ENCODE measurements around the gene KLHL42. TPM values are rescaled to one million over a fixed set of nuclear protein-coding genes. Genes with fewer than 3 reads are reported as not detected.

KLHL42 gene
- total RNA-seq, 1 donor from 2014 or later: 21.3 TPM

DNA sequence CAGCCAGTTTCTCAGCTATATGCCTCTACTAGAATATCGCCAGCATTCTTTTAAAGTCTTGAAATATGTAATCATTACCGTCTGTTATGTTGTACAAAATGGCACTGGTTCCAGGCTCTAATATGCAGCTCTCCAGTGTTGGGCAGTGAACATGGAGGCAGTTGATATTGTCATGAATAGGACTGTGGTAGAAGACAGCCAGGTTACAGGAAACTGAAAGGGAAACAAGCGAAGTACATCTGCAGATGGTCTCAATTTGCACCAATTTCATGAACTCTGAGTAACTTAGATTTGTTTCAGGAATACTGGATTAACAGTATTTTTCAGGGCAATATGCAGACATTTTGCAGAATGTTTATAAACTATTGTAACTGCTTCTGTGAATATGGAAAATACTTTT lies 13.4 kb upstream of the KLHL42 start:
- no peak for DNase-seq (ENCODE audit: low read depth)
- H3K4me3 ChIP-seq (ENCODE audit: low read depth, low read length): no peak overlapping the region
- FAIRE-seq: no peak
- H3K36me3 ChIP-seq (ENCODE audit: control insufficient read depth, insufficient read depth, low read length): no peaks in the 10 kb centered on the region
- no peaks in the 10 kb centered on the region for H3K27me3 ChIP-seq (ENCODE audit: control insufficient read depth, insufficient read depth, low read length)
- TF ChIP-seq, protein P1, sequence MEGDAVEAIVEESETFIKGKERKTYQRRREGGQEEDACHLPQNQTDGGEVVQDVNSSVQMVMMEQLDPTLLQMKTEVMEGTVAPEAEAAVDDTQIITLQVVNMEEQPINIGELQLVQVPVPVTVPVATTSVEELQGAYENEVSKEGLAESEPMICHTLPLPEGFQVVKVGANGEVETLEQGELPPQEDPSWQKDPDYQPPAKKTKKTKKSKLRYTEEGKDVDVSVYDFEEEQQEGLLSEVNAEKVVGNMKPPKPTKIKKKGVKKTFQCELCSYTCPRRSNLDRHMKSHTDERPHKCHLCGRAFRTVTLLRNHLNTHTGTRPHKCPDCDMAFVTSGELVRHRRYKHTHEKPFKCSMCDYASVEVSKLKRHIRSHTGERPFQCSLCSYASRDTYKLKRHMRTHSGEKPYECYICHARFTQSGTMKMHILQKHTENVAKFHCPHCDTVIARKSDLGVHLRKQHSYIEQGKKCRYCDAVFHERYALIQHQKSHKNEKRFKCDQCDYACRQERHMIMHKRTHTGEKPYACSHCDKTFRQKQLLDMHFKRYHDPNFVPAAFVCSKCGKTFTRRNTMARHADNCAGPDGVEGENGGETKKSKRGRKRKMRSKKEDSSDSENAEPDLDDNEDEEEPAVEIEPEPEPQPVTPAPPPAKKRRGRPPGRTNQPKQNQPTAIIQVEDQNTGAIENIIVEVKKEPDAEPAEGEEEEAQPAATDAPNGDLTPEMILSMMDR (IDR thresholded peaks at IDR 0.05; ENCODE audit: insufficient read depth, low read length, severe bottlenecking): no peak

DNA sequence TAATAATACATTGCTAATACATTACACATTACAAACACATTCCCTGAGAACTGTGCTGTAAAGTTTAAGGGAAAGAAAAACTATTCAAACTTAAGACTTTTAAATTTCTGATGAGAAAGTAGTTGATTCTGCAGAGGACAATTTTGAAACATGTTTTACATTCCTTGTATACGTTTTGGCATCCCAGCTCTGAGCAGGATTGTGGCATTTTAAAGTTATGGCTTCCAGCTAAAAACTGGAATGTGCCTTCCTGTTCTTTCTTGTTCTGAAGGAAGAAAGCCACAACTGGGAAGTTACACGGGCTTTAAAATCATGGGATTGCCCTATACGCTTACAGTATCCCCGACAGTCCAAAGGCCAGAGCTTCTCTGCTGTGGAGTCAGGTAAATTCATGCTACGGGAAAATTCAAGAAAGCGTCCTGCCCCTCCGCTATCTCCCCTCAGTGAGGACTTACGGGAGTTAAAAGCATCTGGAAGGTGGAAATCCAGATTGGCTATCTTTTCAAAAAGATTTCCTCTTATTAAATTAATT lies 10.8 kb upstream of the KLHL42 start:
- TF ChIP-seq, protein P1 (IDR thresholded peaks at IDR 0.05; ENCODE audit: insufficient read depth, low read length, severe bottlenecking): no peak
- DNase-seq (ENCODE audit: low read depth) (no peak), FAIRE-seq (no peak)
- Histone ChIP-seq H3K27me3 (ENCODE audit: control insufficient read depth, insufficient read depth, low read length) (no peaks in the 10 kb centered on the region), H3K4me3 (ENCODE audit: low read depth, low read length) (no peak overlapping the region), H3K36me3 (ENCODE audit: control insufficient read depth, insufficient read depth, low read length) (no peaks in the 10 kb centered on the region)

DNA sequence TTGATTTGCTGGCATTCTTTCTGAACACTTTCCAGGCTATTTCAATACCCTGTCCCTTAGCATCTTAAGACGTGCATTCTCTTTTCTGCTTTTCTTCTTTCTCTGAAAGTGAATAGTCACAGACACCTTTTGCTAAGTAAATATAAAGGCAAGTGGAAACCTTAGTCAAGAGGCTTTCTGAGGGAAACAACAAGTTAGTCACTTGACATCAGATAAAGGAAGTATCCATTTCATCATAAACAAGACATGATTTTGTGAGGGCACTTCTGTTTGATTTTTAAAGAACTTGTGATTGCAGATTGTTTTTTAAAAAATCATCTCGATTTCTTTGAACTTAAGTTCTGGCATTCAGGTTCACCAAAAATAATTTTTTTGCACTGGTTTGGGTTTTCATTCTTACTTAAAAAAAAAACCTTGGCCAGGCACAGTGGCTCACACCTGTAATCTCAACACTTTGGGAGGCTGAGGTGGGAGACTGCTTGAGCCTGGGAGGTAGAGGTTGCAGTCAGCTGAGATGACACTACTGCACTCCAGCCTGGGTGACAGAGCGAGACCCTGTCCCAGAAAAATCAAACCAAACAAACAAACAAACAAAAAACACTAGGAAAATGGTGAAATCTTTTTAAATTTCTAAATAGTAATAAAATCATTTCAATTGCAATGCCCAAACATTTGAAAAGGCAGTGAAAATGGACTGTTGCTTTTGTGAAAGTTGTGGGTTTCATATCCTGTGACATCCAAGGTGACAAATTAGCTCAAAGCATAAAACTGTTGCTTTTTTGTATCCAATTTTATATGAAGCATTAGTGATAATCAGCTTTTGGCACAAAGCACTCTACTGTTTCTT lies 8.3 kb upstream of the KLHL42 start:
- H3K36me3 ChIP-seq (ENCODE audit: control insufficient read depth, insufficient read depth, low read length): no peaks in the 10 kb centered on the region
- DNase-seq (ENCODE audit: low read depth): peak; percentile 76
- TF ChIP-seq, protein P1 (IDR thresholded peaks at IDR 0.05; ENCODE audit: insufficient read depth, low read length, severe bottlenecking): no peak
- FAIRE-seq: no peak
- H3K4me3 ChIP-seq (ENCODE audit: low read depth, low read length): no peak overlapping the region
- H3K27me3 ChIP-seq (ENCODE audit: control insufficient read depth, insufficient read depth, low read length): no peaks in the 10 kb centered on the region

DNA sequence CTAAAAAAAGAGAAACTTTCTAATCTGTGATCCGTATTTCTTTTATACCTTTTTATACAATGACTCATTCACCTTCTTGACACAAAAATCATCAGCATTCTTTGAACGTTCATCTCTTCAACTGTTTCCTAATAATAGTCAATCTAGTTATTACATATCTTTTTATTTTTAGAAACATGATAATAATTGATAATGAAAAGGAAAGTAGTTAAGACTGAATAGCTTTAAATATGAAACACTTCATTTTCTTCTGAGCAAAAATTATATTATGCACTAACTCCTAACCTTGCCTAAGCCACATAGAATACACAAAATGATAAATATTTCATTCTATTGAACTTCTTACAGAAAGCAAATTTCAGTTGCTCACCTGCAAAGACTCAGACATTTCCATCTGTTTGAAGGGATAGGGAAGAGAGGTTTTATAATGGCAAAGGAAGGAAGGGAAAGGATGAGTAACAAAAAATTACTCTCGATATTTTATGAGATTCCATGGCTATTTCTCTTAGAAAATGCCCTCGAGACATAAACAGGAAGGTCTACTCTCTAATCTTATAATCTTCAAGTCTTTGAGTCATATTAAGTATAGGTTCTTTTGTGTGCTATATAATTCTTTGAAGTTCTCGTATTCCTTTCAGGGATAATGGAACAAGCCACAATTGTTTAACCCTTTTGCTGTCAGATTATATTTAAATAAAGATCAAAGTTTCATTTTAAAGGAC lies 7.5 kb upstream of the KLHL42 start:
- no peaks in the 10 kb centered on the region for H3K27me3 ChIP-seq (ENCODE audit: control insufficient read depth, insufficient read depth, low read length)
- no peak for FAIRE-seq
- peak; percentile 53 for DNase-seq (ENCODE audit: low read depth)
- TF ChIP-seq, protein P1 (IDR thresholded peaks at IDR 0.05; ENCODE audit: insufficient read depth, low read length, severe bottlenecking): no peak
- H3K36me3 ChIP-seq (ENCODE audit: control insufficient read depth, insufficient read depth, low read length): no peaks in the 10 kb centered on the region
- no peak overlapping the region for H3K4me3 ChIP-seq (ENCODE audit: low read depth, low read length)

DNA sequence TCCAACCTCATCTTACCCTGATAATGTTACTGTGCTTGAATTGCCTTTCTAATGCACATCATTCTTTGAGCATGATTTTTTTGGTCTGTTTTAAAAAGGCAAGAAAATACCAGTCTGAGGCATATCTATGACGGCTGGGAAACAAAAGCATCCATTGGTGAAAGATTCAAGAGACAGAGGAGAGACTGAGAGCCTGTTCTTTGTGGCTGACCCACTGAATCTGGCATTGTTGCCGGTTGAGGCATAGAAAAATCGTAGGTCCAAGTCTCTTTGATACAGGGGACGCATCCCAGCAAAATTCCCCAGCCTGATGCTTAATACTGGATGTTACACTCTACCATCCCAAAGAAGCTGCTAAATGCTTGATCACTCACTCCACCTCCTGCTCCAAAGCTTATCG lies 2.9 kb upstream of the KLHL42 start:
- DNase-seq (ENCODE audit: low read depth) (no peak), FAIRE-seq (no peak)
- no peak overlapping the region for H3K4me3 ChIP-seq (ENCODE audit: low read depth, low read length)
- H3K27me3 ChIP-seq (ENCODE audit: control insufficient read depth, insufficient read depth, low read length): no peaks in the 10 kb centered on the region
- H3K36me3 ChIP-seq (ENCODE audit: control insufficient read depth, insufficient read depth, low read length): peaks cover 1% of the 10 kb centered on the region
- TF ChIP-seq, protein P1 (IDR thresholded peaks at IDR 0.05; ENCODE audit: insufficient read depth, low read length, severe bottlenecking): no peak
